GM19238 (cell line): ENCODE results near the gene ATP8B1.
"Not testable (repeated sequence)": the region's sequence is repeated elsewhere in the genome, so short reads cannot be mapped to it uniquely, and the experiment has no call there.

Experiments used
- DNase-seq: peaks from one replicate; pipeline ENCODE4 v3.0.0; 2011; ENCODE audit warnings: low spot score; ENCODE audit not compliant: insufficient read length

Gene ATP8B1

DNA sequence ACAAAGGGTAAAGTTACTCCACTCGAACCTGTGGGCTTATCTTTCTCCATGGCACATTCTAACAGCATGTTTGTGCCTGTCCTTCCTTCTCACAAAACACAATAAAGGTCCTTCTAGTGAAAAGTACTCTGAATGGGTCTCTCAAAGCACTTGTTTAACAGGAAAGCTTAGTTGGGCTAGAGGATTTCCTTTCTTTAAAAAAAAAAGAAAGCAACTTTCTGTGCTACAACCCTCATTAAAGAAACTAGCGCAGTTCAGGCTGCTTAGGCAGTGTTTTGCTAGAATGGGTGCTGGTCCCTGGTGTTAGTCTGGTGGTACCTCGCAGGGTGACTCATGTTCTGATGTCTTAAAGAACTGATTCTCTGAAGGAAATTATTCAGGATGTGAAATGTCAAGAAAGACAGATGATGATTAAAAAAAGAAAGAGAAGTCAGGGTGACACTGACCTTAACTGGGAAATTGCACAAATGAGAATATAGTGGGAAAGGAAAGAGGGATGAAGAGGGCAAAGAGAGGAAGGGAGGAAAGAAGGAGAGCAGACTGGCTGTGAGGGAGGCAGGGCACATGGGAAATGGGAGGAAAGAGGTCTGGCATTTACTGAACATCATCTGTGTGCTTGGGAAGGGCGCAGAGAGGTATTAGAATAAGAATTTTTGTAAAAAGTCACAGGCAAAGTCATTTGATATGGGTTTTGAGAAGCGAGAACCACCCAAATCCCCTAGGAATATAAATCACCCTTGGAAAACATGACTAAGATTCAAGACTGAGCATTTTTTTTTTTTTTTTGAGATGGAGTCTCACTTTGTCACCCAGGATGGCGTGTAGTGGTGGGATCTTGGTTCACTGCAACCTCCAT is 74.9 kb downstream of the ATP8B1 start:
- no peak for DNase-seq

DNA sequence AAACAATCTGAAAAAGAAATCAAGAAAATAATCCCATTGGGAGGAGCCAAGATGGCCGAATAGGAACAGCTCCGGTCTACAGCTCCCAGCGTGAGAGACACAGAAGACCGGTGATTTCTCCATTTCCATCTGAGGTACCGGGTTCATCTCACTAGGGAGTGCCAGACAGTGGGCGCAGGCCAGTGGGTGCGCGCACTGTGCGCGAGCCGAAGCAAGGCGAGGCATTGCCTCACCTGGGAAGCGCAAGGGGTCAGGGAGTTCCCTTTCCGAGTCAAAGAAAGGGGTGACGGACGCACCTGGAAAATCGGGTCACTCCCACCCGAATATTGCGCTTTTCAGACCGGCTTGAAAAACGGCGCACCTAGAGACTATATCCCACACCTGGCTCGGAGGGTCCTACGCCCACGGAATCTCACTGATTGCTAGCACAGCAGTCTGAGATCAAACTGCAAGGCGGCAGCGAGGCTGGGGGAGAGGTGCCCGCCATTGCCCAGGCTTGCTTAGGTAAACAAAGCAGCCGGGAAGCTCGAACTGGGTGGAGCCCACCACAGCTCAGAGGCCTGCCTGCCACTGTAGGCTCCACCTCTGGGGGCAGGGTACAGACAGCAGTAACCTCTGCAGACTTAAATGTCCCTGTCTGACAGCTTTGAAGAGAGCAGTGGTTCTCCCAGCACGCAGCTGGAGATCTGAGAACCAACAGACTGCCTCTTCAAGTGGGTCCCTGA is 83.7 kb downstream of the ATP8B1 start:
- DNase-seq: not testable (repeated sequence)

DNA sequence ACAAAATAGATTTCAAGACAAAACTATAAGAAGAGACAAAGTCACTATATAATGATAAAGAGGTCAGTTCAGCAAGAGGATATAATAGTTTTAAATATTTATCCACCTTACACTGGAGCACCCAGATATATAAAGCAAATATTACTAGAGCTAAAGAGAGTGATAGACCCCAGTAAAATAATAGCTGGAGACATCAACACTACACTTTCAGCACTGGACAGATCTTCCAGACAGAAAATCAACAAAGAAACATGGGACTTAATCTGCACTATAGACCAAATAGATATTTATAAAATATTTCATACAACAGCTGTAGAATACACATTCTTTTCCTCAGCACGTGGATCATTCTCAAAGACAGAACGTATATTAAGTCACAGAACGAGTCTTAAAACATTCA is 86.6 kb downstream of the ATP8B1 start:
- DNase-seq: no peak

DNA sequence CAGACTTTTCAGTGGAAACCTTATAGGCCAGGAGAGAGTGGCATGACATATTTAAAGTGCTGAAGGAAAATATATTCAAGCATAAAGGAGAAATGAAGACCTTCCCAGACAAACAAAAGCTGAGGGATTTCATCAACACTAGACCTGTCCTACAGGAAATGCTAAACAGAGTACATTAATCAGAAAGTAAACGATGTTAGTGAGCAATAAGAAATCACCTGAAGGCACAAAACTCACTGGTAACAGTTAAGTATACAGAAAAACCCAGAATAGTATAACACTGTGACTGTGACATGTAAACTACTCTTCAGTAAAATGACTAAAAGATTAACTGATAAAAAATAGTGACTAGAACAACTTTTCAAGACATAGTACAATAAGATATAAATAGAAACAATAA is 87.4 kb downstream of the ATP8B1 start:
- no peak for DNase-seq

DNA sequence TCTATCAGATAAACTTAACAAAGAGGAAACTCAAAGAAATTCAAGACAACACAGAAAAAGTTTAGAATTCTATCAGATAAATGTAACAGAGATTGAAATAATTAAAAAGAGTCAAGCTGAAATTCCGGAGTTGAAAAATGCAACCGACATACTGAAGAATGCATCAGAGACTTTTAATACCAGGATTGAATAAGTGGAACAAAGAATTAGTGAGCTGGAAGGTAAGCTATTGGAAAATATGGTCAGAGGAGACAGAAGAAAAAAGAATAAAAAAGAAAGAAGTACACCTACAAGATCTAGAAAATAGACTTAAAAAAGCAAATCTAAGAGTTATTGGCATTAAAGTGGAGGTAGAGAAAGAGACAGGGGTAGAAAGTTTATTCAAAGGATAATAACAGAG is 88.0 kb downstream of the ATP8B1 start:
- no peak for DNase-seq

DNA sequence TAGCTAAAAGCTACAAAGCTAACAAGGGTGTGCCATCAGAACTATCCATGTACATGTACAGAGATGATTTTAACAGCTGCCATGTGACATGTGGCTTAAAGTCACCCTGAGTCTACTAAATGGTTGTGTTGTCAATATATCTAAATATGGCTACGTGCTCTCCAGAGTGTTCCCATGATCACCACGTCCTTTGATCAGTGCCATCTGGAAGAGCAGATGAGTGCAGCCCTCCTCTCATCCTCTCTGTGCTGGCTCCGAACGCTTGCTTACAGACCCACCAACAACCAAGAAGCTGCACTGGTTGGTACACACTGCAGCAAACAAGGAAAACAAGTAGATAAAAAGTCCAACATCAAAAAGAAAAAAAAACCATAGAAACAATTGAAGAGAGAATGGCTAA is 92.9 kb downstream of the ATP8B1 start:
- DNase-seq: no peak

DNA sequence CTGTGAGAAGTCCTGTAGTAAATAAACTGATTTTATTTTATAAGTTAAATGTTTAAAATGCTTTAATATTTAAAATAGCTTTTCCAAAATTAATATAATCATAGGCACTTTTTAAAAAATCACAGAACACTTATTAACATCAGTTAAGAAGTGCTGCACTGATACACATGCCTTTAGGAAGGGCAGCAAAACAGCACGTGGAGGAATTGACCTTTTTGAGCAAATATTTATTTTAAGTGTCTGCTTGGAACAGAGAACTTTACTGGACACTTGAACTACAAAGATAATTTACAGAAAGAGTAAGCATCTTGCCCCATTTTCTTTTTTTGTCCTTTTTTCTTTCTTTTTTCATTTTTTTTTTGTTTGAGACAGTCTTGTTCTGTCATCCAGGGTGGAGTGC is 93.8 kb downstream of the ATP8B1 start:
- DNase-seq: no peak

DNA sequence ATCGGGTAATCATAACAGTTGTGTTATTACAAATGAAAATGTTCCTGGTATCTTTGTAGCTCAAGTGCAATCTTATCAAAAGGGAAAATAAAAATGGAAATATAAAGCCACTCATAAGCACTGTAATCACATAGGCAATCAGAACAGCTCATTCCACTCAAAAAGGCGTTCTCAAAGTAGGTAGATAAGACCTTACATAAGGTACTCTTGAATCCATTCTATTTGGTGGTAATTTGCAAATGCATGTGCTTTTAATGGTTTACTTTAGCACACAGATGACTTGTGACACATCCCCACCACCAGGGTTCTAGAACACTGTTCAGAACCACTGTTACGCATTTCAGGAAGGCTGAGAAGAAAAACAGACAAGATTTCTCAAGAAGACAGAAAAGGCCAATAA is 94.8 kb downstream of the ATP8B1 start:
- no peak for DNase-seq

DNA sequence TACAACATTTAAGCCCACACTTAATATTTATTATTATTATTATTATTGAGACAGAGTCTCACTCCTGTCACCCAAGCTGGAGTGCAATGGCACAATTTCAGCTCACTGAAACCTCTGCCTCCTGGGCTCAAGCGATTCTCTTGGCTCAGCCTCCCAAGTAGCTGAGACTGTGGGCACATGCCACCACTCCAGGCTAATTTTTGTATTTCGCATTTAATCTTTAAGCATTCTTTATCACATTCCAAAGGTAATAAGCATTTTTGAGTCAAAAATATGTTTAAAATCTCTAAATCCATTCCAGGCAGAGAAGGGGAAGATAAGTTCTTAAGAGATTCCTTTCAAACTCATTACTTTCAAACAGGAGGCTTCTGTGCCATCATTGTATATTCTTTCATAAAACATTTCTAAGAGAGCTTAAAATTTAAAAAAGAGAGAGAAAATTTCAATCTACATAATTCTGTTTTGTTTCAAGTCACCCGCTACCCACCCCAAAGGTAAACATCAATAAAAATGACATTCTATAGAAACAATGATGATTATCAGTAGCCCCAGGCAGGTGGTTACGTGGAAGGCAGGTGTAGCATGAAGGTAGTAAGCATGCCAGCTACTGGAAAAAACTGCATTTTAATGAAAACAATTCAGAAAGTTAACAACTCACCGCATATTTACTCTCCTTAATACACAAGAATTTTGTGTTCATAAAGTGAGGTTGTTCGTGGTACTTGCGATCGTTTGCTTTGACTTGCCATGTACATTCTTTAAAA is 97.1 kb downstream of the ATP8B1 start:
- DNase-seq: no peak

DNA sequence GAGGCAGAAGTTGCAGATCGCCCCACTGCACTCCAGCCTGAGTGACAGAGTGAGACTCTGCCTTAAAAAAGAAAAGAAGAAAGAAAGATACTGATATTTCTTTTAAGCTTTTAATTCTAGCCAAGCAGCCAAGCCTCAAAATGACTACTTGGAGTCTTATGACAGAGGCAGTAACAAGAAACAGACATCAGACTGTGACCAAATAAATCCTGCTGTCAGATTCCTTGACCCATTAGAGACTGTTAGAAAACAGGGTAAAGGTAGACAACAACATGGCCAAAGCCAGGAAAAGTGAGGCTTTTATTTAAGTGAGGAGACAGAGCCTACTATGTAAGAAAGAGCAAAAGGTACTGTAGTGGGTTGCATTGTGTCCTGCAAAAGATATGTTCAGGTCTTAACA is 98.1 kb downstream of the ATP8B1 start:
- DNase-seq: no peak

DNA sequence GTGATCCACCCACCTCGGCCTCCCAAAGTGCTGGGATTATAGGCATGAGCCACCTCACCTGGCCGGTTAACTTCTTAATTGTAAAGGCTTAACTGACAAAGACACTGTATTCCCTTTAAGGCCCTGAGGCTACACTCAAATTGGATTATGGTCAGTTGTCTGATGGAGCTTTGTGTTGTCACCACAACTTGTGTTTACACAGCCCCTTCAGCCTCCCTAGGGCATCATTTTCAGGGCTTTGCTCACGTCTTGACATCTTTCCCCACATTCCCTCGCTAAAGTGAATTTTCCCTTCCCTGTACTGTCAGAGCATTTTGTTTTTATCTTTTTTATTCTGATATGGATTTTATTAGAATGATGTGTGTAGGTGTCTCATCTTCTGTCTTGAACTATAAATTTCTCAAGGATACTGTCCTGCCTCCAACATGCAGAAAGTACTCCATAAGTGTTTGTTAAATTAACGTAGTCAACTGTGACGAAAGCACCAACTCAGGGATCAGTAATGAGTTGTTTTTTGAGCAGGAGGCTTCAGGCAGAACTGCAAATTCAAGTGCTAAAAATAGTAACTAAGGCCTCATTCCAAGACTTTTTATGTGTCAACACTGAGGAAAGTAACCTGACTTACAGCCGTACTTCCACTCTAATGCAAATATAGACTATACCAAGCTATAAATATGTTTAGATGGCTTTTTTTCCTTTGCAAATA is 104.4 kb downstream of the ATP8B1 start:
- no peak for DNase-seq

DNA sequence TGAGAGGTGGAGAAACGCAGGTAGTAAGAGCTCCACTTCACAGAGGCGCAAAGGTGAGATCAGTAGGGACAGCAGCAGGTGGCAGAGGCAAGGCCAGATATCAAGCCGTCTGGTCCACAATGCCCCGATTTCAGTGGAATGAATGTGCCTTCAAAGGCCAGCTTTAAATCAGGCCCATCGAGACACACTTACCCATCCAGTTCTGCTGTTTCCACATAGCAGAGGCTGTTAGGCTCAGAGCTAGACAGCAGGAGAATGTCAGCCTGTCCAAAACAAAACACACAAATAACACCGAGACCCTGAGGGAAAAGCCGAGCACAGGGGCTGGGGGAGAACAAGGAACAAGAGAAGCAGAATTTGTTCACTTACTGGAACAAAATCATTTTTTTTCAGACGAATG is 105.7 kb downstream of the ATP8B1 start:
- no peak for DNase-seq

DNA sequence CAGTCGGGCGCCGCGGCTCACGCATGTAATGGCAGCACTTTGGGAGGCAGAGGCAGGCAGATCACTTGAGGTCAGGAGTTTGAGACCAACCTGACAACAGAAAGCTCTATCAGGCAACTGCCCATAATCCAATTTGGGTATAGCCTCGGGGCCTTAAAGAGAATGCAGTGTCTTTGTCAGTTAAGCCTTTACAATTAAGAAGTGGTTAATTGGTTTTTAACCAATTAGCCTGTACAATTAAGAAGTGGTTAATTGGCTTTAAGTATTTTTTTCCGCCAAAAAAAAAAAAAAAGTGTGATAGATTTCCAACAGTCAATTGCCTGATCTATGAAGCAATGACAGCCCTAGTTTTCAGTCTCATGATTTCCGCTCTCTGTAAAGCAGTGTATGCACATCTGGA is 106.8 kb downstream of the ATP8B1 start:
- DNase-seq: no peak

DNA sequence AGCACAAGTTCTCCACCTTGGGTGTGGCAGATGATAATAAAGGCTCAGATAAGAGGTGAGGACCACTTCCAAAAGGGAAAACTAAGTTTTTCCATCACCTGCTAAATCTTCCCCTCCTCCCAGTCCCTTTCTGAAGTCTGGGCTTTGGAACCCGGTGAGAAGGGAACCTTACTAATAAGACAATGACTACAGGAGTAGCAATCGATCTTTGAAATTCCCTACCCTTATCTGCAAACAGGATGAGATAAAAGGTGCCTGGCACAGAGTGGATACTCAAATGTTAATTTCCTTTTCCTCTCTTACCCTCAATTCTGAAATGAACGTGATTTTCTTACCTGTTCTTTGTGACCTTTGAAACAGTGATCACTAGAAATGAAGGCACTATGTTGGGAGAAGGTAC is 111.8 kb downstream of the ATP8B1 start:
- no peak for DNase-seq

DNA sequence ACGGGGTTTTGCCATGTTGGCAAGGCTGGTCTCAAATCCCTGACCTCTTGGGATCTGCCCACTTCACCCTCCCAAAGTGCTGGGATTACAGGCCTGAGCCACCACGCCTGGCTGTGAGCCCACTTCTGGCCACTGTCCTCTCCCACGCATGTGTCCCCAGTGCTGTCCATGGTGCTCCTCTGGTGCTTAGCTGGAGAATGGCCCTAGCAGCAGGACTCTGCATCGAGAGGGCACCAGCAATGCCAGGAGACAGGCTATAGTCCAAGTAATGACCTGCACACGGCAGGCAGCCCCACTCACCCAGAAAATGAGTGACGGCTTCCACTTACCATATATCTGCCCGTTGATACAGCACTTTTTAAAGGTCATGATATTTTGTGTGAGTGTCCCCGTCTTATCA is 115.1 kb downstream of the ATP8B1 start:
- no peak for DNase-seq

DNA sequence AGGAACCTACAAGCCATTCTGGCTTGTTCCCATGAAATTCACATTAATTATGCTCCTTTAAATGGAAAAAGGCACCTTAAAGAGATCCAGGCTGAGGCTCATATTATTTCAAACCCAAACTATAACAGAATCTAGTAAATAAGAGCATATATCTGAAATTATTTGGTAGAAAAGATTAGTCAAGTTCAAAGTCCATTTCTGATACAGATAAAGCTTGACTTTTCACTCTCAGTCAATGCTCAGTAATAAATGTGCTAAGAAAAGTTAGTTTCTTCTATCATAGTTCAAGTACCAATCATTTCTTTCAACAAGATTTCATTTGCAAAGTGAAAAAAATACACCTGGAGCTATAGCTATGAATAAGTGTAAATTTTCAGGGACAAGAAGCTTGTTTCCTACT is 119.6 kb downstream of the ATP8B1 start:
- DNase-seq: no peak

DNA sequence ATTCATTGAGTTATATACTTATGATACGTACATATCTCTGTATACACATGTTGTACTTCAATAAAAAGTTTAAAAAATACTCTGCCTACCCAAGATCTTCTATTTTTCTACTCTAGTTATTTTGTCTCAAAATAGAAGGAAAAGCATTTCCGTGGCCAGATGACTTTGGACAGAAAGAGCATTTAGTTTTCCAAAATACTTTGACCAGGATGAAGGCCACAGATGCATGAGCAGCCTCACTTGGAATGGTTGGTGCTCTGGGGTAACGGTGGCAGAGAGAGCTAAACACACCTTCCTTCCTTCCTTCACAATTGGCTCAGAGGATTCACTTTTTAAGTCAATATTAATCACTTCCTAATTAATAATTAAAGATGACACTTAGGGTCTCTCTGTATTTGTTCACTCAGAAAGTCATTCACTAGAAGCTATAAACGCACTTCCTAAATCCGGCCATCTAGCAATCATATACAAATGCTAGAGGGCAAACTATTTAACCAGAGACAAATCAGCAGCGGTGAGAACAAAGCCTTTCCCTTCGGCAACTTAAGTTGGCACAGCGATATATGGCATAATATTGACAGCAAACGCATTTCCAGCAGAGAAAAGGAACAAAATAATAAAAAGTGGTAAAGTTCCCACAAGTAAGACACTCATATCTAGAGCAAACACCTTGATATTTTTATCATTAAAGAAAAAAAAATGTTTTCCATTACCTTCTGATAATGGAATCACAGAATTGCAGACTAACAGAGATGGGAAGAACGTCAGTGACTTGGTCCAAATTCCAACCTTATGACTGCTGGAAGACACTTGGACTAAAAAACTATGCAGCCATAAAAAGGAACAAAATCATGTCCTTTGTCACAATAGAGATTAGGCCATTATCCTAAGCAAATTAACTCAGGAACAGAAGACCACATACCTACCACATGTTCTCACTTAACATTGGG is 125.6 kb downstream of the ATP8B1 start:
- DNase-seq: no peak

DNA sequence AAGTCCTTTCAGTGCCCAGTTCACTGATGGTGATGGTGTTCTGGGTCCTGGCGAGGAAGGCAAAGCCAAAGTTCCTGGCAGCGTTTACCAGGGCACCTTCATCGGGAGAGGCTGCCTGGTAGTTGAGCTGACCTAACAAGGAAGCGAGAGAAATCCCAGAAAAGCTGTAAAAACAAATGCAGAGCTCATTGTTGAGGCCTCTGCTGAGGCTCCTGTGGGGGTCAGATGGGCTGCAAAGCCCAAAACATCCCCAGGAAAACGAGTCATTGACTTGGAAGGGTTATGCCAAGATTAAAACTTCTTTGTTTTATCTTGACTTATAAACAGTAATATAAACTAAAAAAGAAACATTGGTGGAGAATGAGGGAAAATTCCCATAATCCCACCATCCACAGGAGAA is 128.2 kb downstream of the ATP8B1 start:
- DNase-seq: no peak

DNA sequence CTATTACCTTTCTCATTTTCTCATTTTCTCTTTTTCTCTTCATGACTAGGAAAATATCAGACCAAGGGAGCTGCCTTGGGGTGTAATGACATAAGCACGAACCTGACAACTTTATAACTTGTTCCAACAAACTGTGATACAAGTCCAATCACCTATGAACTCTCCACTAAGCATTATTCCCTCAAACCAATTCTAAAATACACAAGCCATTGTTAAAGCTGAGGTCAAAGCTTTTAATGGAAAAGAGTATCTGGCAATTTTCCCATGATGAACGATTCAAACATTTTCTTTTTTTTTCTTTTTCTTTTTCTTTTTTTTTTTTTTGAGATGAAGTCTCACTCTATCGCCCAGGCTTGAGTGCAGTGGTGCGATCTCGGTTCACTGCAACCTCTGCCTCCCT is 133.1 kb downstream of the ATP8B1 start:
- DNase-seq: no peak

DNA sequence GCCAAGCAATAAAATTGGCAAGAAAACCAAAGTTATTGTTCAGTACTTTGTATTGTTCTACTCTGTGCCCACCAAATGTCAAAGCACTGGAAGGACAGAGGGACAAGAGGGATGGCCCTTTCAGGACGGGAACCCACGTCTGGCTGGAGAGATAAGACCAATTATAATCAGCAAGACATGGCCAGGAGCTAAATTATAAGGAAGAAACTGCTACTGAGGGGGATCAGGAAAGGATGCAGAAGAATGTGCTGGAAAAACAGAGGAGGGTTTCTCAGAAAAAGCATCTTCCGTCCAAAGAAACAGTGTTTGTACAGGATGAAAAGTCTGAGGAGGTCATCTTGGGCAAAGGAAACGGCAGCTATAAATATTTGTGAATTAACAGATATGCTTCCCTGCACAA is 135.1 kb downstream of the ATP8B1 start:
- no peak for DNase-seq
